Panc1 (cell line): ENCODE results near the gene HNRNPM.

ENCODE experiments used
- CTCF ChIP-seq: fragments of 450-650 bp; IDR thresholded peaks from 2 replicates; pipeline ENCODE4 v1.5.1; 2017; ENCODE audit warnings: mild to moderate bottlenecking
- POLR2AphosphoS5 ChIP-seq: IDR thresholded peaks from 2 replicates; pipeline ENCODE4 v1.6.1; 2012; ENCODE audit warnings: mild to moderate bottlenecking, low read depth, low read length, moderate library complexity
- REST ChIP-seq, 2 experiments: IDR thresholded peaks; 2 replicates each; pipeline ENCODE4 v1.6.1; 2011 to 2012; ENCODE audit warnings: low read depth in 2 of 2, control low read depth in 1 of 2, low read length in 1 of 2, mild to moderate bottlenecking in 1 of 2, moderate library complexity in 1 of 2; ENCODE audit not compliant: insufficient read depth in 1 of 2
- SIN3A ChIP-seq: IDR thresholded peaks from 2 replicates; pipeline ENCODE4 v1.6.1; 2012; ENCODE audit warnings: low read depth, mild to moderate bottlenecking, low read length, moderate library complexity, borderline replicate concordance; ENCODE audit not compliant: insufficient read depth
- TCF7L2 ChIP-seq: IDR thresholded peaks from 2 replicates; pipeline ENCODE4 v1.6.1; 2011; ENCODE audit warnings: mild to moderate bottlenecking, low read depth, low read length, inconsistent platforms

GRCh38 chr19:8456064-8456463 is 11.3 kb downstream of the HNRNPM start:
- TF ChIP-seq CTCF, result peak; percentile 31
- no peak for TF ChIP-seq REST (IDR thresholded peaks at IDR 0.05; ENCODE audit: insufficient read depth in 1 of 2, low read depth in 2 of 2, low read length in 1 of 2)
- TF ChIP-seq POLR2AphosphoS5, result no peak
- TF ChIP-seq SIN3A, result no peak
- no peak for TF ChIP-seq TCF7L2
